GM06990 (cell line): ENCODE measurements around the gene RIMBP2.

Experiments
- DNase-seq: peaks from one replicate; pipeline ENCODE4 v3.0.0-alpha.2; 2011; ENCODE audit not compliant: insufficient read length; ENCODE audit errors: extremely low read depth
- H3K27me3 ChIP-seq: replicated peaks from 2 replicates; pipeline ENCODE4 v1.6.0; 2011; ENCODE audit warnings: low read length; ENCODE audit not compliant: control insufficient read depth, insufficient read depth
- H3K36me3 ChIP-seq: 2 replicates; pipeline ENCODE4 v1.5.1; 2011; ENCODE audit warnings: low read length; ENCODE audit not compliant: control insufficient read depth, insufficient read depth
- H3K4me3 ChIP-seq: replicated peaks from 2 replicates; pipeline ENCODE4 v1.5.1; 2011; ENCODE audit warnings: low read depth, mild to moderate bottlenecking, control low read depth, low read length
- CTCF ChIP-seq: IDR thresholded peaks from 2 replicates; pipeline ENCODE4 v1.5.1; 2011; ENCODE audit warnings: low read length, control low read depth, mild to moderate bottlenecking, inconsistent platforms; ENCODE audit not compliant: insufficient read depth, poor library complexity, severe bottlenecking

RIMBP2 gene

GRCh38 chr12:130573235-130573634 lies 142.9 kb downstream of the RIMBP2 start:
- Histone ChIP-seq H3K36me3 (no peaks in the 10 kb centered on the region), H3K4me3 (no peak overlapping the region), H3K27me3 (no peaks in the 10 kb centered on the region)
- TF ChIP-seq CTCF, result no peak
- DNase-seq, result no peak

GRCh38 chr12:130572553-130572952 lies 143.5 kb downstream of the RIMBP2 start:
- Histone ChIP-seq H3K36me3 (no peaks in the 10 kb centered on the region), H3K4me3 (no peak overlapping the region), H3K27me3 (no peaks in the 10 kb centered on the region)
- DNase-seq, result no peak
- no peak for TF ChIP-seq CTCF

GRCh38 chr12:130571734-130572133 lies 144.4 kb downstream of the RIMBP2 start:
- no peak for TF ChIP-seq CTCF
- no peaks in the 10 kb centered on the region for H3K27me3 ChIP-seq
- no peaks in the 10 kb centered on the region for H3K36me3 ChIP-seq
- no peak overlapping the region for H3K4me3 ChIP-seq
- DNase-seq, result no peak

- TF ChIP-seq CTCF, result no peak
- Histone ChIP-seq H3K27me3 (no peaks in the 10 kb centered on the region), H3K4me3 (no peak overlapping the region), H3K36me3 (no peaks in the 10 kb centered on the region)
- DNase-seq, result no peak
Measured at GRCh38 chr12:130571089-130571488, 145.0 kb downstream of the RIMBP2 start.

GRCh38 chr12:130569521-130569920 lies 146.6 kb downstream of the RIMBP2 start:
- DNase-seq, result no peak
- Histone ChIP-seq H3K27me3 (no peaks in the 10 kb centered on the region), H3K36me3 (no peaks in the 10 kb centered on the region), H3K4me3 (no peak overlapping the region)
- no peak for TF ChIP-seq CTCF

GRCh38 chr12:130568501-130568900 lies 147.6 kb downstream of the RIMBP2 start:
- Histone ChIP-seq H3K4me3 (no peak overlapping the region), H3K27me3 (no peaks in the 10 kb centered on the region), H3K36me3 (no peaks in the 10 kb centered on the region)
- no peak for DNase-seq
- TF ChIP-seq CTCF, result no peak
